HG03060 (cell line): ENCODE measurements around the gene CATSPER1.

ENCODE experiments used
- ATAC-seq: cut with Tn5 transposase; IDR thresholded peaks from one replicate; pipeline ENCODE4 v1.9.1; 2021; ENCODE audit warnings: low read depth, moderate number of reproducible peaks; ENCODE audit not compliant: unreplicated experiment

CATSPER1 gene

DNA sequence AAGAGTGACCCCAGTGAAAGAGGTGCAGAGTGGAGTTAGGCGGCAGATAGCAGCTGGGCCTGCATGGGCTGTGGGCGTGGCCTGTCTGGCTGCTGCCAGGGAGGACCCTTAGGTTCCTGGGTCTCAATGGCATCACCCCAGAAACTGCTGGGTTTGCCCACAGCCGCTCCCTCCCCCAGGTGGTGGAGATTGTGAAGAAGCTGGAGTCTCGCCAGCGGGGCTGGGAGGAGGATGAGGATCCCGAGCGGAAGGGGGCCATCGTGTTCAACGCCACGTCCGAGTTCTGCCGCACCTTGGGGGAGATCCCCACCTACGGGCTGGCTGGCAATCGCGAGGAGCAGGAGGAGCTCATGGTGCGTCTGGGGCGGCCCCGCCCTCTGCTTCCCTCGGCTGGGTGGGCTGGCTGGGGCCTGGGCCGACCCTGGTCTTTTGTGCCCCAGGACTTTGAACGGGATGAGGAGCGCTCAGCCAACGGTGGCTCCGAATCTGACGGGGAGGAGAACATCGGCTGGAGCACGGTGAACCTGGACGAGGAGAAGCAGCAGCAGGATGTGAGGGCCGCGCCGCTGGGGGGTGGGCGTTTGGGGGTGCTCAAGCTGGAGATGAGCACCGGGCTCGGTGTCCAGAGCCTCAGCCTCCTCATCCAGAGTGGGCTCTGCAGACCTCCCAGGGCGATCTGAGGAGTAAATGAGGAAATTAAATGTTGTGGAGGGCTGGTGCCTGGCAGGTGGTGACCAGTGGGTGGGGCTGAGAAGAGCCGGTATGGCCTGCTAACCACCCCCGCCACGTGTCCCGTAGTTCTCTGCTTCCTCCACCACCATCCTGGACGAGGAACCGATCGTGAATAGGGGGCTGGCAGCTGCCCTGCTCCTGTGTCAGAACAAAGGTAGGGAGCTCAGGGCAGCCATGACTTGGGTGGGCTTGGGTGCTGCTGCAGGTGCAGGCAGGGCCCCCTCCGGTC, 49.8 kb downstream of the CATSPER1 start:
- ATAC-seq: no peak

DNA sequence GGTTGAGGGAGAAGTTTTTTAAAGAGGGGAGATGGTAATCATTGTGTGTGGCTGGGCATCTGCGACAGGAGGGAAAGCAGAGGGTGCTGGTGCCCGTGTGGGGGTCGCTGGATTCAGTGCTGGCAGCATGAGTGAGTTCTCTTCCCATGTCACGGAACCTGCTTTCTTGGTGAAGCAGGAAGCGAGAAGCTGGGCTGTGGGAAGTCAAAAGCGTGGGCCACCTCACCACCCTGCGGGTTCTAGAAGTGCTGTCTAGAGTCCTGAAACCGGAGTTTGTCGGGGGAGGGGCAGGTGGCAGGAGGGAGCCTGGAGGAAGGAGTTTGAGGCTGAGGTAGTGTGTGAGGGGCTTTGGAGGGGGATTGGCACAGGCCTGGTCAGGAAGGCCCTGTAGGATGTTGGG, 50.5 kb downstream of the CATSPER1 start:
- ATAC-seq: no peak

DNA sequence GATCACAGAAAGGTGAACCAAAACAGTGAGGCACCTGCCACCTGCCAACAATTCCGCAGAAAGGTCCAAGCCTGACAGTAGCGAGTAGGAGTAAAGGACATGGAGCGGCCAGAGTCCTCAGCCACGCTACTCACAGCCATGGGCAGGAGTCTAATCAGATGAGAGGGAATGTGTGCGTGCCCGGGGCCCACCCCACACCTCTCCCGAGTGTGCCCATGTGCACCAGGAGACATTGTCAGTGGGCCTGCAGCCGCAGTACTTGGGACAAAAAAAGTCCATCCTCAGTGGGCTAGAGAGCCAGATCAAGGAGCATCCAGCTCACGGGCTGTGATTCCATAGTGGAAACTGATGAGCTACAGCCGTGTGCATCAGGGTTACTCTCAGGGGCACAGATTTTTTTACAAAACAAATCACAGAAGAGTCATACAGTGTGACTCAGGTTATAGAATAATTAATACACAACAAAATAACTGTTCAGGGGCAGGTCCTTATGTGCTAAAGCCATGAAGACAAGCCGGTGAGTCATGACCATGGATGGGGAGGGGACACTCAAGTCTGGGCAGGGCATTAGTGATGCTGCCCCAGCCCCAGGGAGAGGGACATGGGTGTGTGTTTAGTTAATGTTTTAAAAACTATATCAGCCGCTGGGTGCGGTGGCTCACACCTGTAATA, 52.7 kb downstream of the CATSPER1 start:
- ATAC-seq: no peak

DNA sequence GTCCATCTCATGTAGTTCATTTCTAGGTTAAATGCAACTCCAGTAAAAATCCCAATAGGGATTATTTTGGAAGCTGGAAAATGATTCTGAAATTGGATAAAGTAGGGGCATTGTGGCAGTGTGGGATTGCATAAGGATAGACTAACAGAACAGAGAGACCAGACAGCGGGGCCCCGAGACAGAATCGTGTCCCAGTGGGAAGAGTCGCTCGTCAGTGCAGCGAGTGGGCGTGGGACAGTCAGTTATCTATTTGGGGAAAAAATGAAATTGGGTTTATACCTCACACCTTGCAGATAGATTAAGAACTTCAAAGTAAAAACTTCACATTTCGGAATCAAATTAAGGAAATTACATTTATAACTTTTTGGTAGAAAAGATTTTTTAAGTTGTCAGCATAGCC, 54.2 kb downstream of the CATSPER1 start:
- ATAC-seq: no peak

GRCh38 chr11:65968600-65969482, 57.4 kb downstream of the CATSPER1 start:
- no peak for ATAC-seq

DNA sequence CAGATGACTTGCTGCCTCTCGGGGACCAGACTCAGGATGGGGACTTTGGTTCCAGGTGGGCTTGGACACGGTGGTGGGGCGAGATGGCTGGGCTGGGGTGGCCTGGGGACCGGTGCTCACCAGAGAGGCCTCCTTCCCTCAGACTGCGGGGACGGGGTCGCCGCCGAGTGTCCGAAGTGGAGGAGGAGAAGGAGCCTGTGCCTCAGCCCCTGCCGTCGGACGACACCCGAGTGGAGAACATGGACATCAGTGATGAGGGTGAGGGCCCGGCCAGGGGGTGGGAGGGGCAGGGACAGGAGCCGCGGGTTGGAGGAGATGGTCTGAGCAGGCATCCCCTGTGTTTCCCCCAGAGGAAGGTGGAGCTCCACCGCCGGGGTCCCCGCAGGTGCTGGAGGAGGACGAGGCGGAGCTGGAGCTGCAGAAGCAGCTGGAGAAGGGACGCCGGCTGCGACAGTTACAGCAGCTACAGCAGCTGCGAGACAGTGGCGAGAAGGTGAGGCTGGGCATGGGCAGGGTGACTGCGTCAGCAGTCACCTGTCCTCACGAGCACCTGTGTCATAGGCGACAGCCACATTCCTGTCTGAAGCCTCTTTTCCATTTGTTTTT, 58.8 kb downstream of the CATSPER1 start:
- no peak for ATAC-seq
